Activated CD8-positive, alpha-beta memory T cell treated with anti-CD3 and anti-CD28 coated beads, Interleukin-2, amount 50 U/mL, for 24 hours (primary cell): Measurements from ENCODE around the gene TNFAIP8L3.
"Not testable (repeated sequence)": the region's sequence is repeated elsewhere in the genome, so short reads cannot be mapped to it uniquely, and the experiment has no call there.

Source experiments
- DNase-seq: peaks from one replicate; pipeline ENCODE4 v3.0.0-alpha.2; 2020; ENCODE audit errors: extremely low read depth

Gene TNFAIP8L3

DNA sequence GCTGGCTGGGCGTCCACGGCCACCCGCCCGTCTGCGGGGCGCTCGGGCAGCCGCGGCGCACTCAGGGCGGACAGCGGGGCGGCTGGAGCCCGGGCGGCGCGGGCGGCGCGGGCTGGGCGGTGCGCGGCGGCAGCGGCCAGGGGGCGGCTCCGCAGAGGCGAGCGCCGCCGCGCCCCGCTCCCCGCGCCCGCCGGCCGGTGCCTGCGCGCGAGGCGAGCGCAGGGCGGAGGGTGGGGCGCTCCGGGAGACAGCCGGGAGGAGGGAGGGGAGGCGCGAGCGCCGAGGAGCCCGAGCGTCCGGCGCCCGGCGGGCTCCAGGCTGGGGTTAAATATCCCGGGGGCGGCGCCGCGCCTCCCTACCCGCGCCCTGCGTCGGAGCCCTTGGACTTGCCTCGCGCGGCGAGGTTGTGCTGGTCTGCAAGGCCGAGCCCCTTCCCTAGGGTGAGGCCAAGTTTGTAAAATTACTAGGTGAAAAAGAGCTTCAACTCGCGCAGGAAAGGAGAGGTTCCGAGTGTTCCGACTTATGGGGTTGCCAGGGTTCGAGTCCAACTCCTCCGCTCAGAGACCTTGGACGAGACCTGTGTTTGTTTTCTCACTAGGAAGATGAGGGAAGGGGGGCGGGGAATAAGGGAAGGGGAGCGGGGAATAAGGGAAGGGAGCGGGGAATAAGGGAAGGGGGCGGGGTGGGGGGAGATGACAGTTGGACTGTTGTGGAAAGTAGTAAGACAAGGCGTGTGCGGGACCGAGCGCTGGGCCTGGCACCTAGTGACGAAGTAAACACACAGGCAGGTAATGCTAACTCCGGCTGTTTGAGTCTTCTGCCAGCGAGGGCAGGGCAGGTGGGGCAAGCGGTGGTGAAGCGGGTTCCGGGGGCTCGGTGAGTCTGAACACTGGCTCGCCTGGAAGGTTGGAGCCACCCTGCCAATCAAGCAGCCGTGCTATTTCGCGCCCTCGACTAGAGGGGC is at the start of gene TNFAIP8L3:
Gene TNFAIP8L3, minus strand, starts transcription at position 301 of the 964 bp plus-strand sequence. CDS start 311 bp downstream, outside the sequence.
- no peak for DNase-seq

DNA sequence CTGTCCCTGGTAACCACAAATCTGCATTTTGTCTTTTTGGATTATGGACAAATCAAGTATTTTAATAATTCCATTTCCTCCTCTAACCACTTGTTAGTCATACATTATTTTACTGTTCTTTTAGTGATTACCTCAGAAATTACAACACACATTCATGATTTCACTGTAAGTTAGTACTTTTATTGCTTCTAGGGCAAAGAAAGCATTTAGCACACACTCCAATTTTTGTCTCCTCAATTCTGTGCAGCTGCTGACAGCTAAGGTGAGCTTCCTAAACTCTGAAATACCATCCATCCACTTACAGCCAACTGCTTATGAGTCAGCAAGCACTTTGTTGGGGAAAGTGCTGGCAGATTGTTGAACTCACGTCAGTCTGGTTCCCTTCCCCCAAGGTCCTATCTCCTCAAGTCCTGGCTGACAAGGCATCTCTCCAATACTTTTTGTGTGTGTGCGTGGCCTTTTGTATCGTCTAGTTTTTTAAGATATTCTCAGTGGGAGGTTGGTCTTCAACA is 49.4 kb upstream of the TNFAIP8L3 start:
- DNase-seq: no peak

DNA sequence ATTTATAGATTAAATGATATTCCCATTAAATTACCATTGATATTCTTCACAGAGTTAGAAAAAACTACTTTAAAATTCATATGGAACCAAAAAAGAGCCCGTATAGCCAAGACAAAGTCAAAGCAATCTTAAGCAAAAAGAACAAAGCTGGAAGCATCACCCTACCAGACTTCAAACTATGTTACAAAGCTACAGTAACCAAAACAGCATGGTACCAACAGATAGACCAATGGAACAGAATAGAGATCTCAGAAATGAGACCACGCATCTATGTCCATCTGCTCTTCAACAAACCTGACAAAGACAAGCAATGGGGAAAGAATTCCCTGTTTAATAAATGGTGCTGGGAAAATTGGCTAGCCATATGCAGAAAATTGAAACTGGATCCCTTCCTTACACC is 45.6 kb upstream of the TNFAIP8L3 start:
- not testable (repeated sequence) for DNase-seq

DNA sequence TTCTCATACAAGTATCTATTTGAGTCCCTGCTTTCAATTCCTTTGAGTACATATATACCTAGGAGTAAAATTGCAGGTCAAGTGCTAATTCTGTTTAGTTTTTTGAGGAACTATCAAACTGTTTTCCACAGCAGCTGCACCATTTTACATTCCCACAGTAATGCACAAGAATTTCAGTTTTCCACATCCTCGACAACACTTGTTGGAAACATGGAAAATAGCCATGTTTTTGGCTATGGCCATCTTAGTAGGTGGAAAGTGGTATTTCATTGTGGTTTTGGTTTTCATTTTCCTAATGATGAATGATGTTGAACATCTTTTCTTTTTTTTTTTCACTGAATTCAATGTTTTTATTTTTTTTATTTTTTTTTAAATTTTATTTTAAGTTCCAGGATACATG is 44.4 kb upstream of the TNFAIP8L3 start:
- DNase-seq: no peak

DNA sequence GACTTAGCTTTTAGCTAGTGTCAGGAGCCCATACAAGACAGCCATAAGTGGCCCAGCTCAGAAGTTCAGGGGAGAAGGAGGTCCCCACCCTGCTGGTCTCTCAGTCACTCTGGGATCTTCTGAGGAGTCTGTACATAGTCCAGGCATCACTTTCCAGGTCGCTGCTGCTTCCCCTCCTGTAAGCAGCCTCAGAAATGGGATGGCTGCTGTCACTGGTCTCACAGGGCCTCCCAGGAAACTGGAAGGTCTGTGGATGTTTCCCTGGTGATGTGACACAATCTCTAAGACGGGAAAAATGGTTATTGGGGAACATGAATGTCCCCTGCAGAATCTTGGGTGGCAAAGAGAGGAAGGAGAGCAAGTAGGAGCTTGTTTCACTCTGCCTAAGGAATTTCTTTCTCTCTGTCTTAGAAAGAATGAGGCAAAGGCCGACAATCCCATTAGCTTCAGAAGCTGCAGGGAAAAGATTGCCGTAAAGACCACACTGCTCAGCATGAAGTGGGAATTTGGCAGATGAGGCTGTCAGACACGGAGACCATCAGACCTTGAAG is 43.2 kb upstream of the TNFAIP8L3 start:
- DNase-seq: no peak

DNA sequence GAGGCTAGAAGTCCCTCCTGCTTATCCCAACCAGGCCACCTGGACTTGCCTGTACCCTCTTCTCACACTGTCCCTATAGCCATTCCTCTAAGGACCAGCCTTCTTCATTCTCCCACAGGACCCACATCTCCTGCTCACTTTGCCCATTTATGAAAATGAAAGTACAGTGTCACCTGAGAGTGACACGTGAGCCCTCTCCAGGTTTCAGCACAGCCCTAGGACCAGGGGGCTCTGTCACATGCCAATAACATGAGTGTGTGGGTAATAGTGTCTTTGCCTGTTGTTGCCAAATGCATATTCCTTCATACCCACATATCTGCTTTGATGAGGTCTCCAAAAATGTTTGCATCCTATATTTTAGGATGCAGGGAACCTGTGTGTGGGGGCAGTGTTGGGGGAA is 42.3 kb upstream of the TNFAIP8L3 start:
- no peak for DNase-seq

DNA sequence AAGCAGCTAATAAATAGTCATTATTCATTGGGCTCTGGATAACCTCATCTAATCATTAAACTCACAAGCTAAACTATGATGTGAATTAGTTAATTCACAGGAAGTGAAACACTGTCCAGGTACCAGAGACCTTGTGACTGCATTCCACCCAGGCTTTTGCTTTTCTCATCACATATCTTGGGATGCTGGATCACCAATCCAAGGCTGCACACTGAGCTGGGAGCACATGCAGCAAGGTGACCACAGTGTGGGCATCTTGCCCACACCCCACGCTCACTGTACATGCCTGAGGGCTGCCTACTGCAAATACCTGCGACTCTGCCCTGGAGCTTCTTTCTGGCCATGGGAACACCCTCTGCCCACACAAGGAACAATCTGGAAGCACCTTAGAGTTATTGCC is 40.6 kb upstream of the TNFAIP8L3 start:
- no peak for DNase-seq

DNA sequence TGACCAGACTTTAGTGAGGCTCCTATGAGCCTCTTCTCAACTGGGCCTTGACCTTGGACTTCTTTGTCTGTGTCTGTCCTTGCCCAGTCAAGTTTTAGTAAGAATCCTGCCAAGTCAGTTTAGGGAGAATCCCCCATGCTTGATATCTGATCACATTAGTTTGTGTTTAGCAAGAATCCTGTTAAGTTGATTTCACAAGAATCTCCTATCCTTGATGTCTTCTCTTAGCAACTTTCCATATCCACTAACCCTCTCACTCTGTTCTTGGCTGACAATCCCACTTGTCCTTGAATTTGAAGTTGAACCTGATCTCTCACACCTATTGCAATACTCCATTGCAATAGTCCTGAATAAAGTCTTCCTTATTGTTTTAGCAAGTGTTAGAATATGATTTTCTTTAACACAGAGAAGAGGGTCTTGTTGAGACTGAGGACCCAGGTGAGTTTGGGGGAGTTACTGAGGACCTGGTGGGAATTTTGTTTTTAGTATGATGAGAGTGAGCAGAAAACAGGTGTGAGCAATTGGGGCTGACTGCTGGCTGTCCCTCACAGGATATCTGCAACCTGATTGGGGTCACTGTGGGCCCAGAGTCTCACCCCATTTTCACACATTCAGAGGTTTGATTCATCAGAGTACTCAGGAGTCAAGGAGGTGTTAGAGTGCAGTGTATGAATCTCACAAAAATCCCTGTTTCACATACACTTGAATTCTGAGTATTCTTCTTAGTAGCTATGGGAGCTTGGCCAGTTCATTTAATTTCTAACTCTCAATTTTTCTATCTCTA is 39.9 kb upstream of the TNFAIP8L3 start:
- DNase-seq: no peak

DNA sequence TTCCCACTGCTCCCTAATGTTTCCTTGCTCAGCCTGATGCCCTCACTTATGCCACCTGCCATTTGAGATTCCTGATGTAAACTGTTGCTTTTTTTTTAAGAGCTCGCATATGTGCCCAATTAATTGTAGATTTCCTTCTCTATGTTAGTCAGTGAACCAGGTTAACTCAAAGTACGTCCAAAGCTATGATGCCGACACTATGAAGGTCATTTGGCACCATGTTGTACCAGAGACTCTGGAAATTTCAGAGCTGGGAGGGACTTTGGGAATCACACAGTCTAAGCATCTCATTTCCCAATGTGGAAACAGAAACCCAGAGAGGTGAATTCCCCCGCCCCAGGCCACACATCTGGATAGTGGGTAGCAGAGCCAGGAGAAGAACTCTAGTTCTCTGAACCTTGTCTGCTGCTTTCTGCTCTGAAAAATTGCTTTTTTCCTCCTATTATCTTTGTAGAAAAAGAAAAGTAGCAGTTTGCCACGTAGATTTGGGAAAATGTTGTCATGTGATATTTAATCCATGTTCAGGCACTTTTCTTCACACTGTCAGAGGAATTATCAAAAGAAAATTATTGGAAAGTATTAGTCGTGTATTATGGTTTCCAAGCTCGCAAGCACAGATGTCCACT is 38.5 kb upstream of the TNFAIP8L3 start:
- DNase-seq: no peak

DNA sequence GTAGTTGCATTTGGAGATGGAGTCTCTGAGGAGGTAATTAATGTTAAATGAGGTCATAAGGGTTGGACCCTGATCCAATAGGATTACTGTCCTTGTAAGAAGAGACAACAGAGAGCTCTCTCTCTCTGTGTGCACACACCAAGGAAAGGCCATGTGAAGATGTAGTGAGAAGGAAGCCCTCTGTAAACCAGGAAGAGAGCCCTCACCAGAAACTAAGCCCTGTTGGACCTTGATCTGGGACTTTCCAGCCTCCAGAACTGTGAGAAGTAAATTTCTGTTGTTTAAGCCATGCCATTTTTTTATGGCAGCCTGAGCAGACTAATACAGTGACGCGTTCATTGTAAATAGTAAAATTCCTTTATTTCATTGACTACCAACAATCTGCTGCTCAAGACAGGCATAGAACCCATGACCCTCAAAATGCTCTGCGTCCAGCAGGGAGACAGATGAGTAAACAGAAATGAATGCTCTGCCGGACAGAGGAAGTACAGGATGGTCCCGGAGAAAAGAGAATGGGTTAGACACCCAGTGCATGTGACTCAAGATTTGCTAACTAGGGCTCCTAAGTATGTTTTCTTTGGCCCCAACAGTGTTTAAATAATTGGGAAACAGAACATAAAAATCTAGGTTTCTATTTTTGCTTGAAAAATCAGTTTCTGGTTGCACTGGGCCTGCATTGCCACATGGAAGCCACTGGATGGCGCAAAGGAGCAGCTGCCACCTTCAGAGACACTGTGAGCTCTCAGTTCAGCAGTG is 37.9 kb upstream of the TNFAIP8L3 start:
- DNase-seq: no peak

DNA sequence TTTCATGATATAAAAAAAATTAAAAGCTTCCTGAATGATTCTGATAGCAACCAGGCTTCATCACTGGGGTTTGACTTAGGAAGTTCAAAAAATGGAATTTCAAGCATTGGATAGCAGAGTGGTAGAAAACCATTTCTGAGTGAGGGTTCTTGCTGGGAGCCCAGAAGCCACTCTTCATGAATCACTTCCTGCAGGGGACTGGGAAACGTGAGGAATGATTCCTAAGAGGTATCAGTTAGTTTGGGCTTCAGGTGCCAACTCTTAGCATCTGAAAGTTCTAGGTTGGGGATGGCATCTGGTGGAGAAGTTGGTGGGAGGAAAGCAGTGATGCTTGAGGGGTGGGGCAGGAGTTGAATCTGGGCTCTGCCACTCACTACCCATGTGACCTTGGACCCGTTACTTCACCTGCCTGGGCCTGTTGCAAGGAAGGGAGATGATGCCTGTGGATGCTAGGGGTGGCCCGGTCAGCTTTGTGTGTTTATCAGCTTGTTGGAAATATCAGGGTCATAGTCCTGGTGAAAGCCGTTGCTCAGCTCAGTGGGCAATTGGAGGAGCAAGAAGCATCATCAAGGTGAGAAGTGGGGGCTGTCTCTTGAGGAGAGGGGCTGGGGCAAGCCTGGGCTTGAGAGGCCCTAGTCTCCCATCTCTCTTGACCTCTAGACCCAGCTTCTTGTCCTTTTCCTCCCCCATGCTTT is 37.0 kb upstream of the TNFAIP8L3 start:
- DNase-seq: no peak

DNA sequence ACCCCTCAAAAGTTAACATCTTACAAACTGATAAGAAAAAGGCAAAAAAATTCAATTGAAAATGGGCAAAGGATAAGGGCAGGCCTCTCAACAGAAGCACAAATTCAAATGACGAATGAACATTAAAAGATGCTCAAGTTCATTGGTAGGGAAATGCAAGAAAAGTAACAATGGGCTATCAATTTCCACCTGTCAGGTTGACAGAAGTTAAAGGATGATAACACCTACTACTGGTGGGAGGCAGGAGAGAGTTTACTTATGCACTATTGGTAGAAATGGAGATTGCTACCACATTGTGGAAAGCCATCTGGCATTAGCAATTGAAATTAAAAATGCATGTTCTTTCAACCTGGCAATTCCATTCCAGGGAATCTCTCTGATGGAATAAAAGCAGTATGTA is 35.6 kb upstream of the TNFAIP8L3 start:
- no peak for DNase-seq

DNA sequence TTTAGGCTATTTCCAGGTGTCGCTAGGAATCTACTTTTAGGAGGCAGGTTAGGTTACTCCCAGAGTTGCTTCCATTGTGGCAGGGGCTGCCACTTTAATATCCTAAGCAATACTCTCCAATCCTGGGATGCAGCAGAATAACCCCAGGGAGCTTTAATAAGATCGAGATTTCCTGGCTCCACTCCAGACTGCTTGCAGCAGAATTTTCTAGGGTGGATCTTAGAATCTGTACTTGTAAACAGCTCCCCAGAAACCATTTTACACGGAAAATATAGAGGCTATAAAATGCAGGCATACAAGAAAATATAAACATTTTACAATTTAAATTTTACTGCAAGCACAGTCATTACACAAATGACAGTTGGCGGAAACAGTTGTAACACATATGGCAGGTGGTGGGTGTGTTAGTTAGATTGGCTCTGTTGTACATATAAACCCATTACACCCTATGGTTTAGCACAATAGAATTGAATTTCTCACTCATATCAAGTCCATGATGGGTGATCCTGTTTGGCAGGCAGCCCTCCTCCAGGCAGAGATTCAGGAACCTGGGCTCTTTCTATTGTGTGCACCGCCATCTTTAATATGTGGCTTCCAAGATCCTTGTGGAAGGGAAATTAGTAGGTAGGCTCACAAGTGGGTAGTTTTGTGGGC is 35.0 kb upstream of the TNFAIP8L3 start:
- no peak for DNase-seq

DNA sequence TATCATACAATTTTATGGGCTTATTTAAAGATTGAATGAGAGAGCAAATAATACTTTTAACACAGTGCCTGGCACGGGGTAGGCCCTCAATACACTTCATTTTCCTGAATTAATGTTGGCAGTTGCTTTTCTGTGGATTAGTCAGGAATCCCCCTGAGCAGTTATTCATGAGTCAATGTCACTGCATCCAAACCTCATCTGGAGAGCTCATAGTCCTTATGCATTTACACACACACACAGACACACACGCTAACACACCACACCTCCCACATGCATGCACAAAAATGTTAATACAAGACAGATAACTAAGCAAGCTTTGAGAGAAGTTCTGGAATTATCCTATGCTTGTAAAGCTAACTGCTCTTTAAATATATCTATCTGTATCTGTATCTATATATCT is 34.0 kb upstream of the TNFAIP8L3 start:
- no peak for DNase-seq

DNA sequence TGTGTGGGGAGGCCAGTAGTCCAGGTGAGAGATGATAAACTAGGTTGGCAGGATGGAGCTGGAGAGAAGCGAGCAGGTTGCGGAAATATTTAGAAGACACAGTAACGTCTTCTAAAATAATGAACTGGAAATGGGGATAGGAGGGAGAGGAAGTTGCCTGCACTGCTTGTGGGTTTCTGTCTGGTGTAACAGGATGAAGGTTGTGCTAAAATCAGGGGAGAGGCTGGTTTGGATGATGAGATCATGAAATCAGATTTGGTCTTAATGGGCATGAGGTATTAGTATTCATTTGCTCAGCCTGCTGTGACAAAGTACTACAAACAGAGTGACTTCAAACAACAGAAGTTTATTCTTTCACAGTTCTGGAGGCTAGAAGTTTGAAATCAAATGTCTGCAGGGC is 32.1 kb upstream of the TNFAIP8L3 start:
- DNase-seq: no peak

DNA sequence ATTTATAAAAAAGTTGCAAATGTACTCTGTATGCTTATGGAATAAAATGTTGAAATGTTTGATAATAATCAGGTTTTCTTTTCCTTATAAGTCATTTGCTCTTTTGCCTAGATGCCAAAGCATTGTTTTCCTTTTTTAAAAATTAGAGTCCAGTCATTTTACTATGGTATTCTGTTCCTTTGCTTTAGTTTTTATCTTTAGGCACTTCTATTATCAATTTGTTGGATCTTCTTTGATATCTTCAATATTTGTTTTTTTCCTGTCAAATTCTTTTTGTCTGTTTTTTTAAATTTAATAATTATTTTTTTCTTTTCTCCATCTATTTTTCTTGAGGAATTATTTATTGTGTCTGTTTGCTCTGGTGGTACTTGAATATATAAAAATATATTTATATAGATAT is 28.3 kb upstream of the TNFAIP8L3 start:
- DNase-seq: not testable (repeated sequence)

DNA sequence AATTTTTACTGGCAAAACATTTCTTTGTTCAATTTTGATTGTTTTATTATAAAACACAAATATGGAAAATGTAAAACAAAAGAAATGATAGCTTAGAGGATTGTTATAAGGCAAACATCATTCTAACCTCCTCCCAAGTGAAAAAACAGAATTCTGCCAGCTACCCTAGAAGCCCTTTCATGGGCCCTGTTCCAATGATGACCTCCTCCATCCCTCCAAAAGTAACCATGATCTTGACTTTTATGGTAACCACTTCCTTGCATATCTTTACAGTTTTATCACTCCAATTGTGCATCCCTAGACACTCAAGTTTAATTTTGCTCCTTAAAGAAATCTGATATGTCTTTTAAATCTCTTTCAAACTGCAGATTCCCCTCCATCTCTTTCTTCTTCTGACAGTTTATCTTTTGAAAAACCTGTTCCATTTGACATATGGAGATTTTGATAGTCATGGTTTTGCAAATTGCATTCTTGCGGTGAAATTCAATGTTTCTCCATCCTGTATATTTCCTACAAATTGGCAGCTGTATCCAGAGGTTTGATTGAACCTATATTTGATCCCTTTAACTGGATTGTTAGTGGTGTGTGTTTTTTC is 27.0 kb upstream of the TNFAIP8L3 start:
- DNase-seq: no peak

DNA sequence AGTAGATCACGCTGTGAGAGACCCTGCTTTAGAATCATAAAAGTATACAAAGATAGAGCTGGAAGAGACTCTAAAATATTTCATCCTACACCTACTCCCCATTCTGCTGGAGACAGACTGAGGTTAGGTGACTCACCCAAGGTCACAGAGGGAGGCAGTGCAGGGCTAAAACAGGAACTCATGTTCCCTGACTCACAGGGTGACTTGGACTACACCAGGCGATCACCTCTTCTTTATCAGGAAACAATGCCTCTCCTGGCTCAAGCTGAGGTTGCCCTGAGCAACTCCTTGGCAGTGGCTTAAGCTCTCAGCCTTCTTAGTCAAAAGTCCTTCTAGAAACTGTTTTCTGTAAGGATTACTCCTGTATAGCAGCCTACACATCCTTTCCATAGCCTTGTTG is 26.4 kb upstream of the TNFAIP8L3 start:
- DNase-seq: no peak

DNA sequence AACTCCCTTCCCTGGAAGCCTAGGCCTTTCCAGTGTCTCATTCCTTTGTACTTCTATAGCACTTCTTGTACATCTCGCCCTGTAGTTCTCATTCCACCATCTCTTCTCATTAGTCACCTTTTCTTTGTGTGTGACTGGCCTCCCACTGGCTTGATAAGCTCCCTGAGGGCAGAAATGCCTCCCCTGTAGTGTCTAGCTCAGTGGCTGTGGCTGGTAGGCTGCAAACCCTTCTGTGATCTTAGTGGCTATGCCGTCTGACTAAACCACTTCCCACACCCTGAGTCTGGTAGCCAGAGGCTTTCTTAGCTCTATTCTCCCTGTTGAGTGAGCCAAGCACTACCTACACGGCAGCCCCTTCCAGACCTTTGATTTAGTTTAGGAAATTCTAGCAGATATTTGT is 24.4 kb upstream of the TNFAIP8L3 start:
- DNase-seq: no peak

DNA sequence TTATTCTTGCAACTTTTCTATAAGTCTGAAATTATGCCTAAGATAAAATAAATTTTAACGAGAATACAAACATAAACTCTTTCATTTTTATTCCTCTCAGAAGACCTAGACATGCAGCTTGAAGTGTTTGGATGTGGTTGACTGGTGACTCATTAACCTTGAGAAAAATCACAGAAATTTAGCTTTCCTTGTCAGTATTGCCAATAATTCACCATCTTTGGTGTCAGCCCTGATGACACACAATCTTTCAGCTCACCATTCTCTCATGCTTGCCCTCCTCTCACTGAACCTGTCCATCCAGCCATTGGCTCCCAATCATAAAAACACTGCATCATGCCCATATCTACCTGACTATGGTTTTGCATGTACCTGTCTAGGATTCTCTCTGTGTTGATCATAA is 22.6 kb upstream of the TNFAIP8L3 start:
- no peak for DNase-seq
